Cardiac fibroblast (primary cell): ENCODE results near the gene PAM.

ENCODE experiments used
- DNase-seq, 2 donors: peaks; one replicate each; pipeline versions ENCODE4 v3.0.0 to v3.0.0-alpha.2; 2010; ENCODE audit warnings: low read depth in 2 of 2
- H3K4me3 ChIP-seq, 2 donors: replicated peaks in 1 of 2; 1 replicate in 1 of 2; 2 replicates in 1 of 2; pipeline ENCODE4 v1.5.1; 2011; ENCODE audit warnings: low read depth in 2 of 2, low read length in 2 of 2, mild to moderate bottlenecking in 2 of 2, moderate library complexity in 1 of 2
- CTCF ChIP-seq: IDR thresholded peaks from one replicate; pipeline ENCODE4 v1.5.1; 2011; ENCODE audit warnings: low read depth, mild to moderate bottlenecking, low read length, inconsistent platforms

PAM gene

GRCh38 chr5:102922111-102922720 lies 167.1 kb downstream of the PAM start:
- TF ChIP-seq CTCF, result no peak
- peak in 1 of 2 donors; percentile 2 for DNase-seq
- no peak overlapping the region for H3K4me3 ChIP-seq

- DNase-seq, result peak; percentile 27 to 69
- TF ChIP-seq CTCF, result no peak
- no peak overlapping the region for H3K4me3 ChIP-seq
Observed at GRCh38 chr5:102922799-102923477, 167.8 kb downstream of the PAM start.

- DNase-seq, result no peak
- TF ChIP-seq CTCF, result no peak
Observed at GRCh38 chr5:102924963-102925362, 169.9 kb downstream of the PAM start.

GRCh38 chr5:102927007-102927406 lies 171.9 kb downstream of the PAM start:
- no peak for TF ChIP-seq CTCF
- no peak overlapping the region for H3K4me3 ChIP-seq
- DNase-seq, result no peak

More at GRCh38 chr5:102924963-102925362, 169.9 kb downstream of the PAM start:
- H3K4me3 ChIP-seq, result no peak overlapping the region

- TF ChIP-seq CTCF, result no peak
- DNase-seq, result no peak
- H3K4me3 ChIP-seq, result no peak overlapping the region
Observed at GRCh38 chr5:102930244-102930643, 175.1 kb downstream of the PAM start.

- no peak for DNase-seq
- no peak for TF ChIP-seq CTCF
Observed at GRCh38 chr5:102931085-102931725, 176.1 kb downstream of the PAM start.

More at GRCh38 chr5:102931085-102931725, 176.1 kb downstream of the PAM start:
- no peak overlapping the region for H3K4me3 ChIP-seq
